HepG2 (cell line): ENCODE measurements around the gene AKAP1. TPM values are rescaled to one million over a fixed set of nuclear protein-coding genes. Genes with fewer than 3 reads are reported as not detected.

ENCODE experiments used
- ATF1 ChIP-seq: IDR thresholded peaks from 2 replicates; pipeline ENCODE4 v1.6.1; 2016; ENCODE audit warnings: mild to moderate bottlenecking, control low read depth
- ATF4 ChIP-seq, 2 experiments: fragments of 450-650 bp in 1 of 2; sonication (generic) in 1 of 2; formaldehyde crosslinking; IDR thresholded peaks; 2 replicates each; pipeline versions ENCODE4 v1.5.0 to v1.8.0; 2020 to 2022; ENCODE audit warnings: mild to moderate bottlenecking in 1 of 2, missing genetic modification reagents in 1 of 2
- ATF7-NPFF ChIP-seq: sonication (generic); formaldehyde crosslinking; IDR thresholded peaks from 2 replicates; pipeline ENCODE4 v1.8.1; 2023; ENCODE audit warnings: mild to moderate bottlenecking, low read depth, missing genetic modification reagents, moderate library complexity
- CEBPG ChIP-seq: IDR thresholded peaks from 2 replicates; pipeline ENCODE4 v1.6.1; 2016
- ELF1 ChIP-seq: sonication (generic); formaldehyde crosslinking; IDR thresholded peaks from 2 replicates; pipeline ENCODE4 v1.4.0; 2020; ENCODE audit warnings: missing genetic modification reagents
- FLYWCH1 ChIP-seq: sonication (generic); formaldehyde crosslinking; IDR thresholded peaks from 2 replicates; pipeline ENCODE4 v1.8.1; 2023; ENCODE audit warnings: mild to moderate bottlenecking, missing genetic modification reagents
- HNF4G ChIP-seq, 2 experiments: sonication (generic) in 1 of 2; formaldehyde crosslinking in 1 of 2; IDR thresholded peaks; 2 replicates each; pipeline versions ENCODE4 v1.4.0 to v1.6.1; 2011 to 2020; ENCODE audit warnings: borderline replicate concordance in 2 of 2, low read depth in 2 of 2, mild to moderate bottlenecking in 2 of 2, low read length in 1 of 2, missing genetic modification reagents in 1 of 2, moderate library complexity in 1 of 2
- HOXA3 ChIP-seq: sonication (generic); formaldehyde crosslinking; IDR thresholded peaks from 2 replicates; pipeline ENCODE4 v1.5.0; 2020; ENCODE audit warnings: missing genetic modification reagents
- JUNB ChIP-seq: sonication (generic); formaldehyde crosslinking; IDR thresholded peaks from 2 replicates; pipeline ENCODE4 v1.8.0; 2022; ENCODE audit warnings: missing genetic modification reagents, mild to moderate bottlenecking, borderline replicate concordance
- KDM6A ChIP-seq: IDR thresholded peaks from 2 replicates; pipeline ENCODE4 v1.6.1; 2016; ENCODE audit warnings: low read depth
- MATR3 ChIP-seq: sonication (generic); formaldehyde crosslinking; IDR thresholded peaks from 2 replicates; pipeline ENCODE4 v1.4.0; 2020; ENCODE audit warnings: missing genetic modification reagents
- MTA1 ChIP-seq: sonication (generic); formaldehyde crosslinking; IDR thresholded peaks from 2 replicates; pipeline ENCODE4 v1.4.0; 2020; ENCODE audit warnings: missing genetic modification reagents, mild to moderate bottlenecking, borderline replicate concordance
- MZF1 ChIP-seq: sonication (generic); formaldehyde crosslinking; IDR thresholded peaks from 2 replicates; pipeline ENCODE4 v1.8.1; 2023; ENCODE audit warnings: mild to moderate bottlenecking, missing genetic modification reagents, borderline replicate concordance
- NCOA5 ChIP-seq: sonication (generic); formaldehyde crosslinking; IDR thresholded peaks from 2 replicates; pipeline ENCODE4 v1.4.0; 2020; ENCODE audit warnings: missing genetic modification reagents
- NR2F1 ChIP-seq, 2 experiments: fragments of 450-650 bp in 1 of 2; formaldehyde crosslinking in 1 of 2; IDR thresholded peaks; 2 replicates each; pipeline versions ENCODE4 v1.5.0 to v1.6.1; 2016 to 2020; ENCODE audit warnings: mild to moderate bottlenecking in 1 of 2, missing compliant biosample characterization in 1 of 2, missing genetic modification reagents in 1 of 2, moderate library complexity in 1 of 2
- RAD21 ChIP-seq: fragments of 450-650 bp; formaldehyde crosslinking; IDR thresholded peaks from 2 replicates; pipeline ENCODE4 v1.5.0; 2020; ENCODE audit warnings: mild to moderate bottlenecking
- RAD51 ChIP-seq: fragments of 450-650 bp; IDR thresholded peaks from 2 replicates; pipeline ENCODE4 v1.6.1; 2016; ENCODE audit warnings: borderline replicate concordance
- RFX3 ChIP-seq: IDR thresholded peaks from 2 replicates; pipeline ENCODE4 v1.6.1; 2016; ENCODE audit warnings: missing biosample characterization, missing genetic modification reagents
- SP1 ChIP-seq, 2 experiments: fragments of 450-650 bp in 1 of 2; sonication (generic) in 1 of 2; formaldehyde crosslinking in 1 of 2; IDR thresholded peaks; 2 replicates each; pipeline versions ENCODE4 v1.4.0 to v1.6.1; 2016 to 2020; ENCODE audit warnings: missing genetic modification reagents in 1 of 2
- SUZ12 ChIP-seq: fragments of 150-350 bp; IDR thresholded peaks from 2 replicates; pipeline ENCODE4 v1.6.1; 2014; ENCODE audit warnings: low read depth, low read length
- TARDBP ChIP-seq: sonication (generic); formaldehyde crosslinking; IDR thresholded peaks from 2 replicates; pipeline ENCODE4 v1.8.0; 2022; ENCODE audit warnings: mild to moderate bottlenecking, missing genetic modification reagents
- ZNF3 ChIP-seq: IDR thresholded peaks from 2 replicates; pipeline ENCODE4 v1.7.0; 2017; ENCODE audit warnings: inconsistent platforms
- ZNF382 ChIP-seq: sonication (generic); formaldehyde crosslinking; IDR thresholded peaks from 2 replicates; pipeline ENCODE4 v1.5.0; 2020; ENCODE audit warnings: missing genetic modification reagents, mild to moderate bottlenecking, borderline replicate concordance
- ZNF766 ChIP-seq: sonication (generic); formaldehyde crosslinking; IDR thresholded peaks from 2 replicates; pipeline ENCODE4 v1.5.0; 2020; ENCODE audit warnings: missing genetic modification reagents, borderline replicate concordance
- polyA plus RNA-seq, 8 experiments: library from polyadenylated mRNA; depleted of rRNA in 3 of 8; stranded (reverse) in 7 of 8; unstranded in 1 of 8; fragments of >200 nt; fragmentation: Illumina TruSeq in 4 of 8; extraction: Trizol in 4 of 8; gene quantifications; 2 replicates each; pipeline versions ENCODE4 v1.2.1 to v1.2.3, GENCODE V29; 2011 to 2016; ENCODE audit warnings: low read depth in 4 of 8, missing spikeins in 1 of 8, mixed read lengths in 1 of 8; ENCODE audit not compliant: insufficient read depth in 1 of 8
- total RNA-seq, 5 experiments: library from RNA; depleted of rRNA; stranded (reverse); fragments of >200 nt; fragmentation: Illumina TruSeq; extraction: Trizol; gene quantifications; 2 replicates each; pipeline ENCODE4 v1.2.3, GENCODE V29; 2016; ENCODE audit warnings: low read depth in 1 of 5
- TF ChIP-seq, protein P1 (sequence below): IDR thresholded peaks from 2 replicates; pipeline ENCODE4 v1.6.1; 2016; ENCODE audit warnings: missing genetic modification reagents, missing compliant biosample characterization
- TF ChIP-seq, protein P2 (sequence below): sonication (generic); formaldehyde crosslinking; IDR thresholded peaks from 2 replicates; pipeline ENCODE4 v1.4.0; 2020; ENCODE audit warnings: mild to moderate bottlenecking, missing genetic modification reagents
- TF ChIP-seq, protein P3 (sequence below): IDR thresholded peaks from 2 replicates; pipeline ENCODE4 v1.6.1; 2016; ENCODE audit warnings: missing compliant biosample characterization, missing genetic modification reagents, borderline replicate concordance
- TF ChIP-seq, protein P4 (sequence below): sonication (generic); formaldehyde crosslinking; IDR thresholded peaks from 2 replicates; pipeline ENCODE4 v1.4.0; 2020; ENCODE audit warnings: mild to moderate bottlenecking, missing genetic modification reagents

Gene AKAP1
- total and polyA plus RNA-seq, 2 of the 13 experiments (the other 11 are each of a cell fraction or from before 2014, with no cell fraction given) = 101 to 131 TPM

- no peak; the same call in none of the 2 replicates for TF ChIP-seq ZNF766 (CRISPR knock-in tag)
- TF ChIP-seq MATR3 (CRISPR knock-in tag) = no peak
- TF ChIP-seq, protein P1, sequence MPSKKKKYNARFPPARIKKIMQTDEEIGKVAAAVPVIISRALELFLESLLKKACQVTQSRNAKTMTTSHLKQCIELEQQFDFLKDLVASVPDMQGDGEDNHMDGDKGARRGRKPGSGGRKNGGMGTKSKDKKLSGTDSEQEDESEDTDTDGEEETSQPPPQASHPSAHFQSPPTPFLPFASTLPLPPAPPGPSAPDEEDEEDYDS (CRISPR knock-in tag) = peak; percentile 80
- TF ChIP-seq, protein P2, sequence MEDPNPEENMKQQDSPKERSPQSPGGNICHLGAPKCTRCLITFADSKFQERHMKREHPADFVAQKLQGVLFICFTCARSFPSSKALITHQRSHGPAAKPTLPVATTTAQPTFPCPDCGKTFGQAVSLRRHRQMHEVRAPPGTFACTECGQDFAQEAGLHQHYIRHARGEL = 0 out of 2 replicates have a peak, but pooled peaks have one; percentile 22
- TF ChIP-seq HOXA3 (CRISPR knock-in tag) = peak; percentile 84
- TF ChIP-seq ATF4 (CRISPR knock-in tag; IDR thresholded peaks at IDR 0.05) = no peak; a peak in 1 of 4 replicates
- TF ChIP-seq KDM6A = 0 out of 2 replicates have a peak, but pooled peaks have one; percentile 29
- peak; percentile 61; the same call in 1 of the 2 replicates for TF ChIP-seq TARDBP (CRISPR knock-in tag)
- TF ChIP-seq, protein P3, sequence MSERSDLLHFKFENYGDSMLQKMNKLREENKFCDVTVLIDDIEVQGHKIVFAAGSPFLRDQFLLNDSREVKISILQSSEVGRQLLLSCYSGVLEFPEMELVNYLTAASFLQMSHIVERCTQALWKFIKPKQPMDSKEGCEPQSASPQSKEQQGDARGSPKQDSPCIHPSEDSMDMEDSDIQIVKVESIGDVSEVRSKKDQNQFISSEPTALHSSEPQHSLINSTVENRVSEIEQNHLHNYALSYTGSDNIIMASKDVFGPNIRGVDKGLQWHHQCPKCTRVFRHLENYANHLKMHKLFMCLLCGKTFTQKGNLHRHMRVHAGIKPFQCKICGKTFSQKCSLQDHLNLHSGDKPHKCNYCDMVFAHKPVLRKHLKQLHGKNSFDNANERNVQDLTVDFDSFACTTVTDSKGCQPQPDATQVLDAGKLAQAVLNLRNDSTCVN (CRISPR knock-in tag) = peak; percentile 75; the same call in 1 of the 2 replicates
- TF ChIP-seq JUNB (CRISPR knock-in tag) = no peak
- peak; percentile 27; the same call in 1 of the 2 replicates for TF ChIP-seq RFX3 (CRISPR knock-in tag)
- TF ChIP-seq RAD51 = no peak
- TF ChIP-seq ZNF3 = no peak
- peak; percentile 24; the same call in 1 of the 2 replicates for TF ChIP-seq CEBPG (CRISPR knock-in tag)
- 0 out of 2 replicates have a peak, but pooled peaks have one; percentile 18 for TF ChIP-seq MZF1 (CRISPR knock-in tag)
- no peak for TF ChIP-seq ZNF382 (CRISPR knock-in tag)
- TF ChIP-seq, protein P4, sequence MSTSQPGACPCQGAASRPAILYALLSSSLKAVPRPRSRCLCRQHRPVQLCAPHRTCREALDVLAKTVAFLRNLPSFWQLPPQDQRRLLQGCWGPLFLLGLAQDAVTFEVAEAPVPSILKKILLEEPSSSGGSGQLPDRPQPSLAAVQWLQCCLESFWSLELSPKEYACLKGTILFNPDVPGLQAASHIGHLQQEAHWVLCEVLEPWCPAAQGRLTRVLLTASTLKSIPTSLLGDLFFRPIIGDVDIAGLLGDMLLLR (CRISPR knock-in tag) = peak; percentile 76; the same call in 1 of the 2 replicates
- TF ChIP-seq MTA1 (CRISPR knock-in tag) = no peak
- TF ChIP-seq NCOA5 (CRISPR knock-in tag) = no peak
- TF ChIP-seq ATF1 = 0 out of 2 replicates have a peak, but pooled peaks have one; percentile 18
- TF ChIP-seq RAD21 (CRISPR knock-in tag) = peak; percentile 50; the same call in 1 of the 2 replicates
- TF ChIP-seq FLYWCH1 = no peak
- TF ChIP-seq ATF7-NPFF (CRISPR knock-in tag) = peak; percentile 92
- 0 out of 4 replicates have a peak, but pooled peaks of 1 of the 2 experiments have one; percentile 17 for TF ChIP-seq NR2F1 (CRISPR knock-in tag; IDR thresholded peaks at IDR 0.05)
- TF ChIP-seq SUZ12 = no peak
- peak; percentile 75 for TF ChIP-seq ELF1 (CRISPR knock-in tag)
- TF ChIP-seq SP1 (IDR thresholded peaks at IDR 0.05) = no peak
- peak; percentile 19; the same call in 1 of the 2 replicates for TF ChIP-seq SP1 (CRISPR knock-in tag; IDR thresholded peaks at IDR 0.05)
- TF ChIP-seq HNF4G (IDR thresholded peaks at IDR 0.05; ENCODE audit: borderline replicate concordance, low read depth, low read length) = peak; percentile 6; the same call in 1 of the 2 replicates
- TF ChIP-seq HNF4G (CRISPR knock-in tag; IDR thresholded peaks at IDR 0.05; ENCODE audit: borderline replicate concordance, low read depth) = no peak
These were observed at the start of gene AKAP1 (continued) for GRCh38 chr17:57084802-57085447.
